Suprapubic skin (tissue), 4 donors: ENCODE data around the gene ITPKB. TPM values are rescaled to one million over a fixed set of nuclear protein-coding genes. Genes with fewer than 3 reads are reported as not detected.
A peak's percentile ranks its signal among the peaks of the same experiment; 100 is the strongest.

Experiments
- DNase-seq, 2 donors: peaks; one replicate each; pipeline ENCODE4 v3.0.0-alpha.2; 2019; ENCODE audit warnings: low spot score in 2 of 2
- H3K27ac ChIP-seq: fragments of 200-600 bp; sonication (generic); one replicate; pipeline ENCODE4 v1.5.1; 2019
- H3K27me3 ChIP-seq: fragments of 200-600 bp; sonication (generic); one replicate; pipeline ENCODE4 v1.5.1; 2019
- H3K36me3 ChIP-seq: fragments of 200-600 bp; sonication (generic); one replicate; pipeline ENCODE4 v1.5.1; 2019
- H3K4me1 ChIP-seq: fragments of 200-600 bp; sonication (generic); one replicate; pipeline ENCODE4 v1.5.1; 2019
- H3K4me3 ChIP-seq: fragments of 200-600 bp; sonication (generic); one replicate; pipeline ENCODE4 v1.5.1; 2019; ENCODE audit warnings: mild to moderate bottlenecking
- H3K9me3 ChIP-seq: fragments of 200-600 bp; sonication (generic); one replicate; pipeline ENCODE4 v1.5.1; 2019
- EP300 ChIP-seq: sonication (generic); formaldehyde crosslinking; IDR thresholded peaks from one replicate; pipeline ENCODE4 v1.6.1; 2017; ENCODE audit warnings: antibody characterized with exemption
- POLR2A ChIP-seq, 2 donors: fragments of 450-650 bp; IDR thresholded peaks; one replicate each; pipeline ENCODE4 v1.6.1; 2017; ENCODE audit warnings: antibody characterized with exemption in 2 of 2, mild to moderate bottlenecking in 2 of 2, moderate library complexity in 2 of 2
- POLR2AphosphoS5 ChIP-seq, 3 donors: sonication (generic); formaldehyde crosslinking; IDR thresholded peaks; one replicate each; pipeline ENCODE4 v1.6.1; 2017; ENCODE audit warnings: antibody characterized with exemption in 3 of 3
- WGBS: methylation state at CpG from one replicate; pipeline ENCODE4 v1.1.5; 2018; 5-methylcytosine and 5-hydroxymethylcytosine counted together
- total RNA-seq, 4 donors: library from RNA; depleted of rRNA; stranded (reverse); fragments of >200 nt; gene quantifications; one replicate each; pipeline ENCODE4 v1.1.0, GENCODE V29; 2016
- TF ChIP-seq, protein P1 (sequence below), 2 donors: fragments of 200-600 bp in 1 of 2; fragments of 450-650 bp in 1 of 2; sonication (generic) in 1 of 2; IDR thresholded peaks; one replicate each; pipeline ENCODE4 v1.5.1; 2016 to 2019; ENCODE audit warnings: antibody characterized with exemption in 2 of 2, mild to moderate bottlenecking in 1 of 2, moderate library complexity in 1 of 2

Gene ITPKB
- 10 to 100 TPM; 31.0 to 39.0 (median 35.3) TPM for total RNA-seq

DNA sequence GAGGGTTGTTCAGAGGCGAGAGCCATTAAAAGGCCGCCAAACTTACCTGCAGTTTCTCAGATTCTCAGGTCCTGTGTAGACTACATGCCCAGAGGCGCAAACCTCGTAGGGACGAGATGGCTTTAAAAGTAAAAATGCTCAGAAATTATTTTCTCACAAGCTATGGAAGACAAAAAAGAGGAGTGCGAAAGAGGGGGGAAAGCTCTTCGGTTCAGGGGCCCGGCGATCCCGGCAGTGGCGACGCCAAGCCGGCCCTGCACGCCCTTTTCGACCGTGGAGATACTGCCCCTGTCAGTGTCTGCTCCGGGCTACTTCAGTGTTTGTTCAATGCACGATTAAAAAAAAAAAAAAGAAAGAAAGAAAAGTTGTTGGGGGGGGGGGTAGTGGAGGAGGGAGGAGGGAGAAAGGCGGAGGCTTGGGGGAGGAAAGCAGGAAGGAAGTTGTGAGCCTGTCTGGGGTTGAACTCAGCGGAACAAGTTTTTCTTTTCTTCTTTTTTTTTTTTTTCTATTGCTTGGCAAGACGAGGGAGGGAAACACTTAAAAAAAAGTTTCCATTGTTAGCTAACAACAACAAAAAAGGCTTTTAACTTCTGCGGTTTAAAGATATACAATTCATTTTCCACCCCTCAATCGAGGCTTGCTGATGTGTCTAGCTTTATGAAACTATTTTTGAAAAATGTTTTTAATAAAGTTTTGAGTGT, at the start of gene ITPKB:
Gene ITPKB, minus strand, starts transcription at position 288 of the 701 bp plus-strand sequence. CDS start 1,824 bp downstream, outside the sequence.
- Histone ChIP-seq H3K4me3 (peak within 1 kb of the TSS; percentile 92), H3K36me3 (peaks cover 5% of the 10 kb centered on the region), H3K9me3 (no peaks in the 10 kb centered on the region), H3K4me1 (peaks cover 41% of the 10 kb centered on the region), H3K27me3 (no peaks in the 10 kb centered on the region), H3K27ac (peak within 1 kb of the TSS; percentile 90)
- WGBS = 0% methylated on average over 18 of the region's 23 CpGs
- TF ChIP-seq EP300 (no peak), POLR2AphosphoS5 (IDR thresholded peaks at IDR 0.05) (no peak), POLR2A (IDR thresholded peaks at IDR 0.05) (no peak)
- TF ChIP-seq, protein P1, sequence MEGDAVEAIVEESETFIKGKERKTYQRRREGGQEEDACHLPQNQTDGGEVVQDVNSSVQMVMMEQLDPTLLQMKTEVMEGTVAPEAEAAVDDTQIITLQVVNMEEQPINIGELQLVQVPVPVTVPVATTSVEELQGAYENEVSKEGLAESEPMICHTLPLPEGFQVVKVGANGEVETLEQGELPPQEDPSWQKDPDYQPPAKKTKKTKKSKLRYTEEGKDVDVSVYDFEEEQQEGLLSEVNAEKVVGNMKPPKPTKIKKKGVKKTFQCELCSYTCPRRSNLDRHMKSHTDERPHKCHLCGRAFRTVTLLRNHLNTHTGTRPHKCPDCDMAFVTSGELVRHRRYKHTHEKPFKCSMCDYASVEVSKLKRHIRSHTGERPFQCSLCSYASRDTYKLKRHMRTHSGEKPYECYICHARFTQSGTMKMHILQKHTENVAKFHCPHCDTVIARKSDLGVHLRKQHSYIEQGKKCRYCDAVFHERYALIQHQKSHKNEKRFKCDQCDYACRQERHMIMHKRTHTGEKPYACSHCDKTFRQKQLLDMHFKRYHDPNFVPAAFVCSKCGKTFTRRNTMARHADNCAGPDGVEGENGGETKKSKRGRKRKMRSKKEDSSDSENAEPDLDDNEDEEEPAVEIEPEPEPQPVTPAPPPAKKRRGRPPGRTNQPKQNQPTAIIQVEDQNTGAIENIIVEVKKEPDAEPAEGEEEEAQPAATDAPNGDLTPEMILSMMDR (IDR thresholded peaks at IDR 0.05) = no peak
- no peak for DNase-seq

DNA sequence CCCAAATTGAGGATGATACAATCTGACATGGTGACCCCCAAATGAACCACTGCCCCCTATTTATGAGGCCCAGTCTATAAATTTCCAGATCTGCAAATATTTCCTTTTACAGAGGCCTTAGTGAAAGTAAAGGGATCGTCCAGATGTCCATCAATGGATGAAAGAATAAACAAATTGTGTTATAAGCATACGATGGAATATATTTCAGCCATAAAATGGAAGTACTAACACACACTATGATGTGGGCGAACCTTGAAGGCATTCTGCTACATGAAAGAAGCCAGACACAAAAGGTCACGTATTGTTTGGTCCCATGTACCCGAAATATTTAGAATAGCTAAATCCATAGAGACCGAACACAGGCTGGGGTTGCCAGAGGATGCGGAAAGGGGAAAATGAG, 48.6 kb upstream of the ITPKB start:
- Histone ChIP-seq H3K36me3 (no peaks in the 10 kb centered on the region), H3K4me3 (no peak overlapping the region), H3K27me3 (no peaks in the 10 kb centered on the region), H3K4me1 (no peaks in the 10 kb centered on the region), H3K9me3 (no peaks in the 10 kb centered on the region), H3K27ac (no peak overlapping the region)
- no peak for TF ChIP-seq EP300
- TF ChIP-seq POLR2A (IDR thresholded peaks at IDR 0.05) = no peak
- TF ChIP-seq POLR2AphosphoS5 (IDR thresholded peaks at IDR 0.05) = no peak
- TF ChIP-seq, protein P1 (IDR thresholded peaks at IDR 0.05) = no peak
- 87% methylated on average over 7 of the region's 7 CpGs for WGBS
- DNase-seq = no peak

DNA sequence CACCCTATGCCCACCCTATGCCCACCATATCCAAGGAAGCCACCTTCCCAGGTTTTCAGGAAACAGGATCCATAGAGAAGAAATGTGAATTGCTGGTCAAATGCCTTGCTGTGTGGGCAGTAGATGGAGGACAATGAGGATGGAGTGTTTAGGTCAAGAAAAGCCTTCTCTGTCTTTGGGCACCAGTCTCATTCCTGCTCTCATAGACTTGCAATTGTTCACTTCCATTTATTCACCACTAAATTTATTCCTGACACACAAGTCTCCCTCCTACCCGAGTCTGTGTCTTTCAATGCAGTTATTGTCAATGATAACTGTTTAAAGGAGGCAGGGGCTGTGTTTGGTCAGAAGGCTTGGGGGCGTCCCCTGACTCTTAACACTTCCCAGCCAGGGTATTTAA, 48.0 kb upstream of the ITPKB start:
- Histone ChIP-seq H3K36me3 (no peaks in the 10 kb centered on the region), H3K9me3 (no peaks in the 10 kb centered on the region), H3K27ac (no peak overlapping the region), H3K4me1 (no peaks in the 10 kb centered on the region), H3K27me3 (no peaks in the 10 kb centered on the region), H3K4me3 (no peak overlapping the region)
- no peak for TF ChIP-seq POLR2A (IDR thresholded peaks at IDR 0.05)
- TF ChIP-seq EP300 = no peak
- TF ChIP-seq, protein P1 (IDR thresholded peaks at IDR 0.05) = no peak
- WGBS = 84% methylated on average over 2 of the region's 2 CpGs
- no peak for DNase-seq

DNA sequence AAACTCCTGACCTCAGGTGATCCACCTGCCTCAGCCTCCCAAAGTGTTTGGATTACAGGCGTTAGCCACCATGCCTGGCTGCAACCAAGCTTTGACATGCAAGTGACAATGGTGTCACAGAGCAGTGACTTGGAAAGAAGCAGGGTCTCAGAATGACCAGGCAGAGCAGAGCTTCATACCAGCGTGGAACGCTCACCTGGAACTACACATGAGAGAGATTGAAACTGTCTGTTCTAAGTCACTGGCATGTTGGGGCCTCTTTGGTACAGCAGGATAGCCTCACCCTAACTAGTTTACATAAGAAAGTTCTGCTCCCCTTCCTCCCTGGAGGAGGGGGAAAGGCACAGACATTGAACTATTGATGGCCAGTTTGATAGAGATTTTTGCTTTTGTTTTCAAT, 47.5 kb upstream of the ITPKB start:
- H3K9me3 ChIP-seq = no peaks in the 10 kb centered on the region
- H3K27ac ChIP-seq = no peak overlapping the region
- 93% methylated on average over 2 of the region's 3 CpGs for WGBS
- H3K4me1 ChIP-seq = no peaks in the 10 kb centered on the region
- DNase-seq = no peak
- no peaks in the 10 kb centered on the region for H3K27me3 ChIP-seq
- no peak overlapping the region for H3K4me3 ChIP-seq
- H3K36me3 ChIP-seq = no peaks in the 10 kb centered on the region
- TF ChIP-seq EP300 (no peak), POLR2A (IDR thresholded peaks at IDR 0.05) (no peak), POLR2AphosphoS5 (IDR thresholded peaks at IDR 0.05) (no peak)
- TF ChIP-seq, protein P1 (IDR thresholded peaks at IDR 0.05) = no peak

DNA sequence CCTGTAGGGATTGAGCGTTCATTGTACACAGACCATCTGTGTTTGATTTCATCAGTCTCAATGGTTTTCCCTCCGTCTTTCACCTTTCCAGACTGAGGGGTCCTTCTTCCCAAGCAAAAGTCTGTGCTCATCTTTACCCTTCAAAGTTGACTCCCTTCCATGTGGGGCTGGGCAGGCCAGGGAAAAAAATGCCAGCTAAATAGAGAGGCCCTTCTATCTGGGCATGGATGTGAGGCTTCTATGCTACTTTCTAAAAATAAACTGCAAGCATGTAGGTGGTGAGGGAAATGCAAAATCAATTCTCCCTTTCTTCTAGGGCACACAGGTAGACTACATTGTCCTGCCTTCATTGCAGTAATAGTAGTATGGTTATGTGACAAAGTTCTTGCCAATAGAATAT, 46.7 kb upstream of the ITPKB start:
- 88% methylated on average over 2 of the region's 2 CpGs for WGBS
- TF ChIP-seq EP300 (no peak), POLR2A (IDR thresholded peaks at IDR 0.05) (no peak), POLR2AphosphoS5 (IDR thresholded peaks at IDR 0.05) (no peak)
- TF ChIP-seq, protein P1 (IDR thresholded peaks at IDR 0.05) = no peak
- H3K4me3 ChIP-seq = no peak overlapping the region
- no peak overlapping the region for H3K27ac ChIP-seq
- DNase-seq = no peak
- H3K9me3 ChIP-seq = no peaks in the 10 kb centered on the region
- no peaks in the 10 kb centered on the region for H3K4me1 ChIP-seq
- no peaks in the 10 kb centered on the region for H3K27me3 ChIP-seq
- H3K36me3 ChIP-seq = no peaks in the 10 kb centered on the region
